ENCODE results near the gene MMP21.

MMP21 gene

DNA sequence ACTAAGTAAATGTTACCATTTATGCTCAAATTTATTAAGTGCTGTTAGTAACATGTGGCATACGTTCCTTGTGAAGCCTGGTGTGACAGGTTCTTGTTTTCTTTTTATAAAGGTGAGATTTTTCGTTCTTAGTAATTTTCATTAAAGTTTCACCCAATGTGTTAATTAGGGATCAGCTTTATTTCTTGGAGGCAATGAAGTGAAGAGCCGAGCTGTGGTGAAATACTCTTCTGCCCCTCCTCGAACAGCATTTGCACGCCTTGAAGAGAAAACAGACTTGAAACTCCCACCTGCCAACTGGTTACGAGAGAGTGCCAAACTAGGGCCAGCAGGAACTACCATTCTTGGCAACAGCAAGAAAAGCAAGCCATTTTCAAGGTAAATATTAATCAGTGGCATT lies 54.6 kb downstream of the MMP21 start:
- peak overlapping the region; percentile 77 for H3K4me2 ChIP-seq (ENCODE audit: low read length)
- no peak overlapping the region for H3K9ac ChIP-seq (ENCODE audit: low read depth, low read length)
- H3K4me3 ChIP-seq (ENCODE audit: low read length): peak overlapping the region; percentile 84
- H3K4me1 ChIP-seq (ENCODE audit: control insufficient read depth, insufficient read depth, low read length): peaks cover 14% of the 10 kb centered on the region
- no peaks in the 10 kb centered on the region for H3K27me3 ChIP-seq (ENCODE audit: control insufficient read depth, insufficient read depth, low read length)
- peaks cover 49% of the 10 kb centered on the region for H3K36me3 ChIP-seq (ENCODE audit: insufficient read depth, low read length)
- no peaks in the 10 kb centered on the region for H3K9me3 ChIP-seq (replicated peaks; ENCODE audit: low read length)

DNA sequence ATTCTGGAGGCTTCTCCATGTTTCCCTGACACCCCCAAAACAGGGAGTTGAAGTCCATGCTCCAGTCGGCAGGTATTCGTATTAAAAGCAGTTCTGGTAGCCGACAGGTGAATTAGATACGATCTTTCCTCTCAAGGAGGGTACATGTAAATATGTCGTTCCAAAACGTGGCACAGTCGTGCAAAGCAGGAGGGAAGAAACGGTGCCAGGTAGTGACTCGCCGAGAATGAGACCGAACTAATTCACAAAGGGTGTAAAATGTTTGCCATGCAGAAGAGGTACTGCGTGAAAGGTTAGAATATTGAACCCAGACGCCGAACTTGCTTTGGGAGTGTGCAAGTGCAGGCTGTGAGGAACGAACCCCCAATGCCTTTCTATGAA lies 55.6 kb downstream of the MMP21 start:
- Histone ChIP-seq H3K4me3 (ENCODE audit: low read length) (peak overlapping the region; percentile 84), H3K9me3 (replicated peaks; ENCODE audit: low read length) (no peaks in the 10 kb centered on the region), H3K36me3 (ENCODE audit: insufficient read depth, low read length) (peaks cover 41% of the 10 kb centered on the region), H3K4me2 (ENCODE audit: low read length) (peak overlapping the region; percentile 77), H3K27me3 (ENCODE audit: control insufficient read depth, insufficient read depth, low read length) (no peaks in the 10 kb centered on the region), H3K9ac (ENCODE audit: low read depth, low read length) (peak overlapping the region; percentile 97), H3K4me1 (ENCODE audit: control insufficient read depth, insufficient read depth, low read length) (peaks cover 14% of the 10 kb centered on the region)

DNA sequence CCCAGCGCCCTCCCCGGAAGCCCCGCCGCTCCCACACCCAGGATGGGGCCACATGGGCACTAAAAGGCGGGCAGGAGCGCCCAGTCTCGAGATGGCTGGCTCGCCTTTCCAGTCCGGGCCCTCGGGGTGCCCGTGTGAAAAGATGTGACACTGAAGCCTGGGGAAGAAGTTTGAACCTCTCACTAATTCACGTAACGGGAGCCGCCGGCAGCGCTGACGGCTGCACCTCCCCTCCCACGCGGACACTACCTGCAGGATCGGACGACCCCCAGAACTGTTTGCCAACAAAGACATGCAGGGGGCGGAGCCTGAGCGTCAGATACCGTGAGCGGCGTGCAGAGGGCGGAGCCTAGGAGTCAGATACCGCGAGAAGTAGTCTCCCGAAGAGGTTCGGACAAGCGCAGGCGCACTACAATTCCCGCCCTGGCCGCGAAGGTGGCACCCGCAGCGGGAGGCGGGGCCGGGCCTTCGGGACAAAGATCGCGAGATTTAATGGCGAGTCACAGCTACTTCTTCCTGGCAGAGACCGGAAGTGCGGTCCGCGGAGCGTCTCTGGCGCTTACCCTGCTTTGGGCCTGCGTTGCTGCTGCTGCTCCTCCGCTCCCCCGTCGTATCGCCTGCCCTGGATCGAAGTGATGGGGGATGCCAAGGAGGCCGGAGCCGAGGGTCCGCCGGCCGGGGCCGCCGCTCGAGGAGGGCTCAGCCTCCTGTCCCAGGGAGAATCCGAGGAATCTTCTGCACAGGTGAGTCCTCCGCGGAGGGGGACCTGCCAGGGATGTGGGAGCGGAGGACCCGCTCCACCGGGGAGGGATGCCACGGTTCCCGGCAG lies 56.2 kb downstream of the MMP21 start, which contains the start of gene EDRF1:
EDRF1 (plus strand) TSS at position 537 of the 829 bp plus-strand sequence; CDS start at position 636, 99 bp downstream.
- H3K4me2 ChIP-seq (ENCODE audit: low read length): peak within 1 kb of the TSS; percentile 89
- H3K27me3 ChIP-seq (ENCODE audit: control insufficient read depth, insufficient read depth, low read length): no peaks in the 10 kb centered on the region
- H3K9ac ChIP-seq (ENCODE audit: low read depth, low read length): peak within 1 kb of the TSS; percentile 97
- peaks cover 35% of the 10 kb centered on the region for H3K36me3 ChIP-seq (ENCODE audit: insufficient read depth, low read length)
- H3K4me1 ChIP-seq (ENCODE audit: control insufficient read depth, insufficient read depth, low read length): peaks cover 14% of the 10 kb centered on the region
- no peaks in the 10 kb centered on the region for H3K9me3 ChIP-seq (replicated peaks; ENCODE audit: low read length)
- peak within 1 kb of the TSS; percentile 84 for H3K4me3 ChIP-seq (ENCODE audit: low read length)

Small RNAs within 50 kb of the gene (small RNA-seq; reads per million reads assigned to genes)
- 0.49 reads per million for gene MIR4484

All from skeletal muscle satellite cell (primary cell).